ENCODE results near the gene KLK10.

- no peak for TF ChIP-seq POLR2AphosphoS5 (IDR thresholded peaks at IDR 0.05; ENCODE audit: low read depth, low read length)
- no peak for TF ChIP-seq POLR2A (IDR thresholded peaks at IDR 0.05; ENCODE audit: low read depth, low read length)
- no peak for TF ChIP-seq POU2F2 (IDR thresholded peaks at IDR 0.05; ENCODE audit: low read depth, low read length)
- no peak for TF ChIP-seq TAF1 (IDR thresholded peaks at IDR 0.05; ENCODE audit: low read depth, low read length)
- TF ChIP-seq PAX5 (IDR thresholded peaks at IDR 0.05; ENCODE audit: insufficient read depth, low read length, severe bottlenecking): no peak
- TF ChIP-seq SPI1 (IDR thresholded peaks at IDR 0.05; ENCODE audit: low read depth, low read length): no peak
Measured at GRCh38 chr19:51023946-51024345, 4.4 kb upstream of the KLK10 start.
